Measurements from ENCODE around the gene TBC1D22A. TPM values are rescaled to one million over a fixed set of nuclear protein-coding genes. Genes with fewer than 3 reads are reported as not detected.

The TBC1D22A gene
- total RNA-seq, result 10 to 100 TPM; 42.6 to 70.4 (median 55.1) TPM

GRCh38 chr22:46762238-46763050 is at the start of gene TBC1D22A:
Gene TBC1D22A (plus strand): TSS chr22:46762650. CDS start chr22:46762787, 137 bp downstream.
- H3K4me3 ChIP-seq, result peak within 1 kb of the TSS; percentile 78 to 98 (median 92)
- H3K27ac ChIP-seq, result peak within 1 kb of the TSS; percentile 94 to 99 (median 95)
- peaks cover 0 to 6% (median 0%) of the 10 kb centered on the region in 3 donors for H3K36me3 ChIP-seq
- H3K4me1 ChIP-seq, result peaks cover 0 to 50% (median 8%) of the 10 kb centered on the region in 4 donors
- H3K9me3 ChIP-seq, result no peaks in the 10 kb centered on the region
- TF ChIP-seq CTCF (IDR thresholded peaks at IDR 0.05) (peak in 4 of 6 experiments; percentile 15 to 41 (median 30)), POLR2A (IDR thresholded peaks at IDR 0.05) (peak; percentile 98 to 99)
- peak; percentile 94 to 98 (median 96) for DNase-seq
- no peaks in the 10 kb centered on the region for H3K27me3 ChIP-seq

GRCh38 chr22:46714550-46714949 is 47.9 kb upstream of the TBC1D22A start:
- Histone ChIP-seq H3K9me3 (no peaks in the 10 kb centered on the region), H3K4me3 (no peak overlapping the region), H3K4me1 (no peaks in the 10 kb centered on the region), H3K27ac (no peak overlapping the region), H3K27me3 (no peaks in the 10 kb centered on the region), H3K36me3 (peaks cover 0 to 74% (median 0%) of the 10 kb centered on the region in 3 donors)
- DNase-seq, result no peak
- no peak for TF ChIP-seq CTCF (IDR thresholded peaks at IDR 0.05)
- TF ChIP-seq POLR2A (IDR thresholded peaks at IDR 0.05), result no peak

GRCh38 chr22:46719921-46720320 is 42.5 kb upstream of the TBC1D22A start:
- no peaks in the 10 kb centered on the region for H3K9me3 ChIP-seq
- DNase-seq, result no peak
- no peak for TF ChIP-seq POLR2A (IDR thresholded peaks at IDR 0.05)
- TF ChIP-seq CTCF (IDR thresholded peaks at IDR 0.05), result no peak
- H3K36me3 ChIP-seq, result peaks cover 0 to 67% (median 0%) of the 10 kb centered on the region in 3 donors
- H3K27ac ChIP-seq, result no peak overlapping the region
- no peak overlapping the region for H3K4me3 ChIP-seq
- H3K4me1 ChIP-seq, result no peaks in the 10 kb centered on the region
- no peaks in the 10 kb centered on the region for H3K27me3 ChIP-seq

GRCh38 chr22:46721501-46722085 is 40.9 kb upstream of the TBC1D22A start:
- TF ChIP-seq CTCF (IDR thresholded peaks at IDR 0.05), result no peak
- Histone ChIP-seq H3K27me3 (no peaks in the 10 kb centered on the region), H3K27ac (no peak overlapping the region), H3K4me3 (no peak overlapping the region), H3K9me3 (no peaks in the 10 kb centered on the region), H3K4me1 (peaks cover 0 to 4% (median 0%) of the 10 kb centered on the region in 4 donors), H3K36me3 (peaks cover 0 to 81% (median 0%) of the 10 kb centered on the region in 3 donors)
- DNase-seq, result no peak

- Histone ChIP-seq H3K36me3 (peaks cover 0 to 64% (median 0%) of the 10 kb centered on the region in 3 donors), H3K4me1 (peaks cover 0 to 27% (median 4%) of the 10 kb centered on the region in 4 donors), H3K27ac (no peak overlapping the region), H3K9me3 (no peaks in the 10 kb centered on the region), H3K4me3 (no peak overlapping the region), H3K27me3 (no peaks in the 10 kb centered on the region)
- TF ChIP-seq POLR2A (IDR thresholded peaks at IDR 0.05) (no peak), CTCF (IDR thresholded peaks at IDR 0.05) (no peak)
- DNase-seq, result no peak
Measured at GRCh38 chr22:46723882-46724281, 38.6 kb upstream of the TBC1D22A start.

Measured in Peyer's patch (tissue), 4 donors.